Transverse colon (tissue), 4 donors: ENCODE measurements around the gene NRGN. TPM values are rescaled to one million over a fixed set of nuclear protein-coding genes. Genes with fewer than 3 reads are reported as not detected.
"Not testable (repeated sequence)": the region's sequence is repeated elsewhere in the genome, so short reads cannot be mapped to it uniquely, and the experiment has no call there.

Experiments used
- DNase-seq: peaks from one replicate; pipeline ENCODE4 v3.0.0-alpha.2; 2019
- H3K27ac ChIP-seq, 4 donors: fragments of 200-600 bp; sonication (generic); 2 replicates each; pipeline ENCODE4 v1.5.1; 2016 to 2018; ENCODE audit warnings: inconsistent platforms in 4 of 4
- H3K27me3 ChIP-seq: fragments of 200-600 bp; sonication (generic); 2 replicates; pipeline ENCODE4 v1.5.1; 2017; ENCODE audit warnings: inconsistent platforms
- H3K36me3 ChIP-seq, 4 donors: fragments of 200-600 bp; sonication (generic); 2 replicates each; pipeline ENCODE4 v1.5.1; 2017 to 2019; ENCODE audit warnings: inconsistent platforms in 4 of 4
- H3K4me1 ChIP-seq, 4 donors: fragments of 200-600 bp; sonication (generic); 2 replicates each; pipeline ENCODE4 v1.5.1; 2017 to 2020; ENCODE audit warnings: inconsistent platforms in 4 of 4
- H3K4me3 ChIP-seq, 4 donors: fragments of 200-600 bp; sonication (generic); 1 replicate in 1 of 4; 2 replicates in 3 of 4; pipeline versions ENCODE4 v1.5.1 to v1.6.1; 2017 to 2019; ENCODE audit warnings: inconsistent platforms in 4 of 4
- H3K9me3 ChIP-seq, 2 donors: fragments of 200-600 bp; sonication (generic); 2 replicates each; pipeline ENCODE4 v1.5.1; 2017 to 2019; ENCODE audit warnings: inconsistent platforms in 2 of 2
- EP300 ChIP-seq: sonication (generic); formaldehyde crosslinking; IDR thresholded peaks from one replicate; pipeline ENCODE4 v1.6.1; 2017; ENCODE audit warnings: antibody characterized with exemption, low read depth
- POLR2A ChIP-seq: fragments of 450-650 bp; IDR thresholded peaks from one replicate; pipeline ENCODE4 v1.6.1; 2016; ENCODE audit warnings: antibody characterized with exemption, mild to moderate bottlenecking, moderate library complexity
- POLR2AphosphoS5 ChIP-seq, 3 donors: sonication (generic); formaldehyde crosslinking; IDR thresholded peaks; one replicate each; pipeline ENCODE4 v1.6.1; 2016; ENCODE audit warnings: antibody characterized with exemption in 3 of 3
- WGBS, 2 donors: methylation state at CpG; one replicate each; pipeline ENCODE4 v1.1.5; 2018; ENCODE audit warnings: low coverage in 1 of 2; 5-methylcytosine and 5-hydroxymethylcytosine counted together
- in situ Hi-C, 4 donors: fragments of 200-750 bp; cut with MboI; loops; one replicate each; pipeline versions ENCODE4 v1.15.0 to v1.15.1; 2017; ENCODE audit warnings: low sequenced_read_pairs in 3 of 4, low pct_ligation_motif_present in 1 of 4, low pct_unique_long_range_greater_than_20kb in 1 of 4
- intact Hi-C: fragments of 100-400 bp; cut with DNase I; formaldehyde crosslinking; loops from one replicate; pipeline ENCODE4 v1.15.1; 2023; ENCODE audit warnings: low total_unique reads
- total RNA-seq, 4 donors: library from RNA; depleted of rRNA; stranded (reverse); fragments of >200 nt; gene quantifications; one replicate each; pipeline ENCODE4 v1.1.0, GENCODE V29; 2016
- TF ChIP-seq, protein P1 (sequence below), 5 experiments: fragments of 200-600 bp in 3 of 5; fragments of 450-650 bp in 2 of 5; sonication (generic) in 3 of 5; IDR thresholded peaks; 1 replicate in 2 of 5; 2 replicates in 3 of 5; pipeline ENCODE4 v1.5.1; 2016 to 2017; ENCODE audit warnings: antibody characterized with exemption in 5 of 5, inconsistent platforms in 3 of 5, mild to moderate bottlenecking in 2 of 5, moderate library complexity in 1 of 5

Gene NRGN
- total RNA-seq, 4 donors from 2014 or later = 0.96 to 1.5 TPM; not detected in 2

DNA sequence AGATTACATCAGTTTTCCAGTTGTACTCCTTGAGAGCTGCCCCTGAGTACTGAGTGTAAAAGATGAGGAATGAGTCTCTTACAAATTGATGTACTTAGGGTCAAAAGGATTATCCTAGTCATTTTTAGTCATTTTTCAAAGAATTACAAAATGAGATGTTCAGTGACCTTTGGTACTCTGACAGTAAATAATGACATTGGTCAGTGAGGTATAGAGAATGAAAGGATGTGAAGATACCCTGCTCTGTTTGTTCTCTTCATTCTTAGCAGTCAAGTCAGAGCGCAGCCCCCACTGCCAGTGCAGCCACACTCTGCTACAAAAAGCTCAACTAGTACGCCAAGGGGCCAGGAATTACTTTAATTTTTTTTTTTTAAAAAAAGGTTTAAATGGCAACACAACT lies 26.4 kb downstream of the NRGN start:
- H3K36me3 ChIP-seq = peaks cover 0 to 10% (median 0%) of the 10 kb centered on the region in 4 donors
- H3K9me3 ChIP-seq = no peaks in the 10 kb centered on the region
- in situ Hi-C loops = loop anchor here in 2 of 4 donors (10.0 to 25.0 kb wide), 3 partner anchors 69 to 104 kb away; partner anchors contain the start of genes SIAE (in 1 of the 2) and SPA17 (in 1 of the 2)
- H3K4me3 ChIP-seq = no peak overlapping the region
- DNase-seq = no peak
- H3K27ac ChIP-seq = no peak overlapping the region
- WGBS, 2 donors = 80 to 98% methylated on average over 1 to 2 of the region's 2 CpGs
- intact Hi-C loops = no loop called here
- peaks cover 0 to 34% (median 19%) of the 10 kb centered on the region in 4 donors for H3K4me1 ChIP-seq
- peaks cover 19% of the 10 kb centered on the region for H3K27me3 ChIP-seq
- TF ChIP-seq, protein P1, sequence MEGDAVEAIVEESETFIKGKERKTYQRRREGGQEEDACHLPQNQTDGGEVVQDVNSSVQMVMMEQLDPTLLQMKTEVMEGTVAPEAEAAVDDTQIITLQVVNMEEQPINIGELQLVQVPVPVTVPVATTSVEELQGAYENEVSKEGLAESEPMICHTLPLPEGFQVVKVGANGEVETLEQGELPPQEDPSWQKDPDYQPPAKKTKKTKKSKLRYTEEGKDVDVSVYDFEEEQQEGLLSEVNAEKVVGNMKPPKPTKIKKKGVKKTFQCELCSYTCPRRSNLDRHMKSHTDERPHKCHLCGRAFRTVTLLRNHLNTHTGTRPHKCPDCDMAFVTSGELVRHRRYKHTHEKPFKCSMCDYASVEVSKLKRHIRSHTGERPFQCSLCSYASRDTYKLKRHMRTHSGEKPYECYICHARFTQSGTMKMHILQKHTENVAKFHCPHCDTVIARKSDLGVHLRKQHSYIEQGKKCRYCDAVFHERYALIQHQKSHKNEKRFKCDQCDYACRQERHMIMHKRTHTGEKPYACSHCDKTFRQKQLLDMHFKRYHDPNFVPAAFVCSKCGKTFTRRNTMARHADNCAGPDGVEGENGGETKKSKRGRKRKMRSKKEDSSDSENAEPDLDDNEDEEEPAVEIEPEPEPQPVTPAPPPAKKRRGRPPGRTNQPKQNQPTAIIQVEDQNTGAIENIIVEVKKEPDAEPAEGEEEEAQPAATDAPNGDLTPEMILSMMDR (IDR thresholded peaks at IDR 0.05) = no peak
- TF ChIP-seq EP300 (no peak), POLR2AphosphoS5 (IDR thresholded peaks at IDR 0.05) (no peak), POLR2A (no peak)

DNA sequence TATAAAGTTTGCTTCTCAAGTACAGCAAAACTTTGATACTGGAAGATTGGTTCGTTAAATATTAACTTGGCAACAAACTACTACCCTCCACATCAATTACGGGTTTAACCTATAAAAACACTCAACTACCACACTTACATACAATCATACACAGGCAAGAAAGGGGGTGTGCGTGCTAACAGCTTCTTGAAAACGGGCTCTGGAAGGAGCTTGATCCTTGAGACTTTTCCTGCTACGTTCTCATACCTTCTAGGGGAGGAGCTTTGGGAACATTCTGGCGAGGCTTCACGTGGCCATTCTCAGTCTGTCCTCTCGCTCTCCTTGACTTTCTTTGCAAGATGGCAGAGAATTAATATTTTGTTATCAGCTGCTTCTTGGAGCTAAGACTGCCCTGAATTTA lies 29.2 kb downstream of the NRGN start:
- Histone ChIP-seq H3K9me3 (no peaks in the 10 kb centered on the region), H3K27me3 (no peaks in the 10 kb centered on the region), H3K4me1 (peaks cover 0 to 13% (median 4%) of the 10 kb centered on the region in 4 donors), H3K36me3 (peaks cover 0 to 17% (median 0%) of the 10 kb centered on the region in 4 donors), H3K4me3 (no peak overlapping the region), H3K27ac (peak overlapping the region in 3 of 4 donors; percentile 43 to 59 (median 57))
- 53 to 64% methylated on average over 4 to 8 of the region's 8 CpGs for WGBS, 2 donors
- DNase-seq = peak; percentile 57
- intact Hi-C loops (no loop called here), in situ Hi-C loops (loop anchor here in 2 of 4 donors (10.0 to 25.0 kb wide), 3 partner anchors 66 to 107 kb away; partner anchors contain the start of genes SIAE (in 1 of the 2) and SPA17 (in 1 of the 2))
- TF ChIP-seq, protein P1 (IDR thresholded peaks at IDR 0.05) = no peak
- no peak for TF ChIP-seq POLR2A
- no peak for TF ChIP-seq EP300
- no peak for TF ChIP-seq POLR2AphosphoS5 (IDR thresholded peaks at IDR 0.05)

DNA sequence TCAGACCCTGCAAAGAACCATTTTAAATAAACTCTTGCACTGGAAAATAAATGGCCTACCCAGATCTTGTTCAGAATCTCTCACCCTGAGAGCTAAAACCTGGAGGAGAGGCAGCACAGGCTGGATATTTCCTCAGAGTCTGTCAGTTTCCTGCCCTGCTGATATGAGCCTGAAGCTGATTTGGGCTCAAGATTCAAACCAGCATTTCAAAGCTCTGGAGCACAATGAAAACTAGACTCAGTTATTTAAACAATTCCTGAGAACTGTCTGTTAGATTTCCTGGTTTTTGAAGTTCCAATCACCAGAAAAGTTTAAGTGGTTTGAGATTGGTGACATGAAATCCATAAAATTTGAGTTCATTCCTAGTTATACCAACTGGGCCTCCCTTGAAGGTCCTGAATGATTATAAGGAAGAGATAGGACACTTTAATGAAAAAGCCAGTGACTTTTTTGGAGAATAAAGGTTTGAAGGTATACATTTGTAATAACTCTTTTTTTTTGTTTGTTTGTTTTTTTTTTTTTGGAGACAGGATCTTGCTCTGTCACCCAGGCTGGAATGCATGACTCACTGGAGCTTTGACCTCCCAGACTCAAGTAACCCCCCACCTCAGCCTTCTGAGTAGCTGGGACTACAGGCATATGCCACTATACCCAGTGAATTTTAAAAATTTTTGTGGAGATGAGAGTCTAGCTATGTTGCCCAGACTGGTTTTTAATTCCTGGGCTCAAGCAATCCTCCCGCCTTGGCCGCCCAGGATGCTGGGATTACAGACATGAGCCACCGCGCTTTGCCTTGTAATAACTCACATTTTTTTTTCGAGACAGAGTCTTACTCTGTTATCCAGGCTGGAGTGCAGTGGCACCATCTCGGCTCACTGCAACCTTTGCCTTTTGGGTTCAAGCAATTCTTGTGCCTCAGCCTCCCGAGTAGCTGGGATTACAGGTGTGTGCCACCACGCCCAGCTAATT lies 30.3 kb downstream of the NRGN start:
- in situ Hi-C loops = loop anchor here in 2 of 4 donors (10.0 to 25.0 kb wide), 3 partner anchors 65 to 108 kb away; partner anchors contain the start of genes SIAE (in 1 of the 2) and SPA17 (in 1 of the 2)
- peak overlapping the region in 3 of 4 donors; percentile 43 to 59 (median 57) for H3K27ac ChIP-seq

DNA sequence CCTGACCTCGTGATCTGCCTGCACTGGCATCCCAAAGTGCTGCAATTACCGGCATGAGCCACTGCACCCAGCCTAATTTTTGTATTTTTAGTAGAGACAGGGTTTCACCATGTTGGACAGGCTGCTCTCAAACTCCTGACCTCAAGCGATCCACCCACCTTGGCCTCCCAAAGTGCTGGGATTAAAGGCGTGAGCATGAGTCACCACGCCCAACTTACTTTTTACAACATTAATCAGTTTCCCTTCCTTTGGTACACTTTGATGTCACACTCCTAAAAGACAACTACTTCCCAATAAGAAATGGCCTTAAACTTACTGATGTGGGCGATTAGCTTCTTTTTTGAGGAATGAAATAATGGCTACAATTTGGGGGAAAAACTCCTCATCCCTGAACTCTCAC lies 31.2 kb downstream of the NRGN start:
- H3K9me3 ChIP-seq, H3K4me3 ChIP-seq, H3K27ac ChIP-seq, DNase-seq, intact Hi-C loops, H3K27me3 ChIP-seq: not testable (repeated sequence)
- Histone ChIP-seq H3K4me1 (peaks cover 0 to 11% (median 3%) of the 10 kb centered on the region in 4 donors), H3K36me3 (peaks cover 0 to 17% (median 0%) of the 10 kb centered on the region in 4 donors)
- in situ Hi-C loops = loop anchor here in 1 of 4 donors (25.0 kb wide), 1 partner anchor 109 kb away; the partner anchor contains the start of genes SIAE and SPA17
- 92 to 94% methylated on average over 6 of the region's 6 CpGs for WGBS, 2 donors

More for the DNA sequence above, 30.3 kb downstream of the NRGN start:
- no peaks in the 10 kb centered on the region for H3K9me3 ChIP-seq
- no peak for TF ChIP-seq POLR2A
- no peak for TF ChIP-seq EP300
- no peak for TF ChIP-seq POLR2AphosphoS5 (IDR thresholded peaks at IDR 0.05)
- TF ChIP-seq, protein P1 (IDR thresholded peaks at IDR 0.05) = no peak
- 96% methylated on average over 4 to 8 of the region's 8 CpGs for WGBS, 2 donors
- H3K4me3 ChIP-seq = no peak overlapping the region
- DNase-seq = no peak
- H3K27me3 ChIP-seq = no peaks in the 10 kb centered on the region
- intact Hi-C loops = no loop called here
- peaks cover 0 to 17% (median 0%) of the 10 kb centered on the region in 4 donors for H3K36me3 ChIP-seq
- H3K4me1 ChIP-seq = peaks cover 0 to 11% (median 3%) of the 10 kb centered on the region in 4 donors
